ENCODE measurements around the gene LAPTM5. TPM values are rescaled to one million over a fixed set of nuclear protein-coding genes. Genes with fewer than 3 reads are reported as not detected.

Gene LAPTM5
- total RNA-seq, 1 donor from 2014 or later: 3.9 TPM

GRCh38 chr1:30728832-30729638 is 28.5 kb downstream of the LAPTM5 start:
- DNase-seq: no peak

- DNase-seq: no peak
Measured at GRCh38 chr1:30728340-30728739, 29.2 kb downstream of the LAPTM5 start.

- DNase-seq: no peak
Measured at GRCh38 chr1:30727824-30728223, 29.8 kb downstream of the LAPTM5 start.

- DNase-seq: no peak
Measured at GRCh38 chr1:30726773-30727684, 30.5 kb downstream of the LAPTM5 start.

- DNase-seq: no peak
Measured at GRCh38 chr1:30726236-30726635, 31.3 kb downstream of the LAPTM5 start.

- DNase-seq: no peak
Measured at GRCh38 chr1:30725450-30726095, 32.0 kb downstream of the LAPTM5 start.

GRCh38 chr1:30724655-30725421 is 32.7 kb downstream of the LAPTM5 start:
- DNase-seq: no peak

- DNase-seq: no peak
Measured at GRCh38 chr1:30724175-30724574, 33.4 kb downstream of the LAPTM5 start.

- no peak for DNase-seq
Measured at GRCh38 chr1:30723331-30723755, 34.2 kb downstream of the LAPTM5 start, which contains the start of gene MATN1. Gene MATN1, minus strand, starts transcription at chr1:30723585. Its CDS starts 34 bp downstream, at chr1:30723551.

- no peak for DNase-seq
Measured at GRCh38 chr1:30721812-30722537, 35.6 kb downstream of the LAPTM5 start.

- no peak for DNase-seq
Measured at GRCh38 chr1:30721341-30721793, 36.2 kb downstream of the LAPTM5 start.

GRCh38 chr1:30720271-30721223 is 37.0 kb downstream of the LAPTM5 start:
- no peak for DNase-seq

GRCh38 chr1:30719406-30720270 is 37.9 kb downstream of the LAPTM5 start:
- DNase-seq: no peak

- peak; percentile 80 for DNase-seq
Measured at GRCh38 chr1:30718636-30719405, 38.8 kb downstream of the LAPTM5 start.

- peak; percentile 99 for DNase-seq
Measured at GRCh38 chr1:30718091-30718635, 39.4 kb downstream of the LAPTM5 start.

- no peak for DNase-seq
Measured at GRCh38 chr1:30716646-30717045, 40.9 kb downstream of the LAPTM5 start.

GRCh38 chr1:30715886-30716285 is 41.7 kb downstream of the LAPTM5 start:
- DNase-seq: no peak

- DNase-seq: no peak
Measured at GRCh38 chr1:30715216-30715615, 42.4 kb downstream of the LAPTM5 start.

Measured in occipital lobe (tissue), 2 donors.